ENCODE results near the gene MYO3A.

Gene MYO3A

GRCh38 chr10:26217396-26218086 lies 283.5 kb downstream of the MYO3A start:
- no peaks in the 10 kb centered on the region for H3K9me3 Mint-ChIP-seq
- peaks cover 79 to 96% of the 10 kb centered on the region in 2 donors for H3K27me3 Mint-ChIP-seq
- ATAC-seq (replicated peaks) (no peak), DNase-seq (no peak)
- H3K27ac Mint-ChIP-seq: peak overlapping the region; percentile 31
- no peaks in the 10 kb centered on the region for H3K36me3 Mint-ChIP-seq
- H3K4me3 Mint-ChIP-seq: peak overlapping the region; percentile 48 to 73
- peaks cover 29 to 47% of the 10 kb centered on the region in 2 donors for H3K4me1 Mint-ChIP-seq

- H3K9me3 Mint-ChIP-seq: no peaks in the 10 kb centered on the region
- H3K27me3 Mint-ChIP-seq: peaks cover 71 to 90% of the 10 kb centered on the region in 2 donors
- no peaks in the 10 kb centered on the region for H3K36me3 Mint-ChIP-seq
- no peak for DNase-seq
- no peak overlapping the region for H3K4me3 Mint-ChIP-seq
- peaks cover 27 to 36% of the 10 kb centered on the region in 2 donors for H3K4me1 Mint-ChIP-seq
- H3K27ac Mint-ChIP-seq: no peak overlapping the region
- no peak for ATAC-seq (replicated peaks)
Measured at GRCh38 chr10:26219676-26220075, 285.6 kb downstream of the MYO3A start.

- Mint-ChIP-seq H3K36me3 (no peaks in the 10 kb centered on the region), H3K27me3 (peaks cover 64 to 85% of the 10 kb centered on the region in 2 donors), H3K4me1 (peaks cover 18 to 23% of the 10 kb centered on the region in 2 donors), H3K4me3 (no peak overlapping the region), H3K9me3 (no peaks in the 10 kb centered on the region), H3K27ac (no peak overlapping the region)
- no peak for ATAC-seq (replicated peaks)
- DNase-seq: no peak
Measured at GRCh38 chr10:26220901-26221300, 286.9 kb downstream of the MYO3A start.

- peaks cover 12 to 17% of the 10 kb centered on the region in 2 donors for H3K4me1 Mint-ChIP-seq
- H3K9me3 Mint-ChIP-seq: no peaks in the 10 kb centered on the region
- peaks cover 58 to 78% of the 10 kb centered on the region in 2 donors for H3K27me3 Mint-ChIP-seq
- ATAC-seq (replicated peaks): no peak
- no peak overlapping the region for H3K4me3 Mint-ChIP-seq
- H3K36me3 Mint-ChIP-seq: no peaks in the 10 kb centered on the region
- DNase-seq: no peak
- H3K27ac Mint-ChIP-seq: no peak overlapping the region
Measured at GRCh38 chr10:26221541-26221940, 287.5 kb downstream of the MYO3A start.

GRCh38 chr10:26222563-26222962 lies 288.5 kb downstream of the MYO3A start:
- Mint-ChIP-seq H3K27me3 (peaks cover 51 to 73% of the 10 kb centered on the region in 2 donors), H3K4me1 (peaks cover 4 to 7% of the 10 kb centered on the region in 2 donors), H3K27ac (no peak overlapping the region), H3K36me3 (no peaks in the 10 kb centered on the region), H3K9me3 (no peaks in the 10 kb centered on the region), H3K4me3 (no peak overlapping the region)
- no peak for DNase-seq
- no peak for ATAC-seq (replicated peaks)

- Mint-ChIP-seq H3K36me3 (no peaks in the 10 kb centered on the region), H3K27me3 (peaks cover 45 to 57% of the 10 kb centered on the region in 2 donors)
Measured at GRCh38 chr10:26225322-26225721, 291.3 kb downstream of the MYO3A start.

DNA sequence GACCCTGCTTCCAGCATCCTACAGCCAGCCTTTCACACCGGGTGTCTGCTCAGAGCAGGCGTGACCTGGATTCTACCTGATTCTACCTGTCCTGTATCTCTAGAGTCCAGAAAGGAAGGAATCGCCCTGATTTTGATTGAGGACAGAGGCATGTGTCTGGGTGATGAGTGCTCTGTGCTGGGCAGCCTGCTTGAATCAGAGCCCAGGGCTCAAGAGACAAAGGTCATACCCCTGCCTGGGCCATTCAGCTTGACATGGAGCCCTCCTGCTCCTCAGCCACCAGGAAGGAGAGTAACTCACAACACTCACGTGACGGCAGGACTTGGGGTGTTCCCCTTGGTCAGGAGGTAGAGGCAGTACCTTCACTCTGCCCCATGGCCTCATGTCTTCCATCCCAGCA lies 293.8 kb downstream of the MYO3A start:
- ATAC-seq (replicated peaks) (no peak), DNase-seq (no peak)
- Mint-ChIP-seq H3K36me3 (no peaks in the 10 kb centered on the region), H3K4me3 (no peak overlapping the region), H3K27ac (no peak overlapping the region), H3K27me3 (peaks cover 31 to 40% of the 10 kb centered on the region in 2 donors), H3K4me1 (no peaks in the 10 kb centered on the region), H3K9me3 (no peaks in the 10 kb centered on the region)

More at GRCh38 chr10:26225322-26225721, 291.3 kb downstream of the MYO3A start:
- H3K27ac Mint-ChIP-seq: no peak overlapping the region
- H3K4me1 Mint-ChIP-seq: no peaks in the 10 kb centered on the region
- no peak overlapping the region for H3K4me3 Mint-ChIP-seq
- no peak for ATAC-seq (replicated peaks)
- DNase-seq: no peak
- no peaks in the 10 kb centered on the region for H3K9me3 Mint-ChIP-seq

DNA sequence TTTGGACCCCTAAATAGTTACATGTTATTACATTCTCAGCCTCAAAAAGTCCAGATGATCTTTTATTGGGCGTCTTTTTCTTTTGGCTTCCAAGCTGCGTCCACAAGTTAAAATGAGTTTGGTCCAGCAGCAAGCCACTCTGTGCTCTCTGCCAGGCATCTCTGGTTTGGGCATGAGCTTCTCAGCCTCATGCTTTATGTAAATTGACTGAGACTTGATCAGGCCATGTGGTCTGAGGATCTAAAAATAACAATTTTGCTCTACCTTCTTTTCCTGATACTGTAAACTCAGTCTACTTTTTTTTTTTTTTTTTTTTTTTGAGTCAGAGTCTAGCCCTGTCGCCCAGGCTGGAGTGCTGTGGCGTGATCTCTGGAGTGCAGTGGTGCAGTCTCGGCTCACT lies 298.1 kb downstream of the MYO3A start:
- no peaks in the 10 kb centered on the region for H3K4me1 Mint-ChIP-seq
- H3K27me3 Mint-ChIP-seq: peaks cover 38 to 43% of the 10 kb centered on the region in 2 donors
- no peak overlapping the region for H3K4me3 Mint-ChIP-seq
- H3K9me3 Mint-ChIP-seq: no peaks in the 10 kb centered on the region
- no peak overlapping the region for H3K27ac Mint-ChIP-seq
- no peak for ATAC-seq (replicated peaks)
- H3K36me3 Mint-ChIP-seq: no peaks in the 10 kb centered on the region
- no peak for DNase-seq

- DNase-seq: no peak
- no peak overlapping the region for H3K4me3 Mint-ChIP-seq
- ATAC-seq (replicated peaks): no peak
- H3K36me3 Mint-ChIP-seq: no peaks in the 10 kb centered on the region
- no peaks in the 10 kb centered on the region for H3K9me3 Mint-ChIP-seq
- peaks cover 36 to 57% of the 10 kb centered on the region in 2 donors for H3K27me3 Mint-ChIP-seq
- H3K27ac Mint-ChIP-seq: no peak overlapping the region
- no peaks in the 10 kb centered on the region for H3K4me1 Mint-ChIP-seq
Measured at GRCh38 chr10:26235761-26236160, 301.7 kb downstream of the MYO3A start.

DNA sequence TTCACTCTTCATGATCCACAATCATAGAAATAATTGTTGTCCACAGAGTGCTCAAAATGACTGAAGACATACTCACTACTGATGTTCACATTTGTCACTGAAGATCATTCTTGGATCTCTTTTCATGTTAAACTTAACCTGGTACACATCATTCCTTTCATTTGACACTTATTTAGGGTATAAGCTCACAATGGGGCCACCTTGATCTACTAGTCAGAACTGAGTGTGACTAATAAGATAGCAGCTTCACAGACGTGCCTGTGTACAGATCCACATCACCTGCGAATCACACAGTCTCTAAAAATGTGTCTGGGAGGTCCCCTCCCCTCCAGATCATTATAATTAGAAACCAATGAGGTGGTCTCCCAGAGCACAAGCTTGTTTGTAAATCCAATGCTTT lies 304.3 kb downstream of the MYO3A start:
- no peaks in the 10 kb centered on the region for H3K4me1 Mint-ChIP-seq
- ATAC-seq (replicated peaks): no peak
- H3K27ac Mint-ChIP-seq: no peak overlapping the region

DNA sequence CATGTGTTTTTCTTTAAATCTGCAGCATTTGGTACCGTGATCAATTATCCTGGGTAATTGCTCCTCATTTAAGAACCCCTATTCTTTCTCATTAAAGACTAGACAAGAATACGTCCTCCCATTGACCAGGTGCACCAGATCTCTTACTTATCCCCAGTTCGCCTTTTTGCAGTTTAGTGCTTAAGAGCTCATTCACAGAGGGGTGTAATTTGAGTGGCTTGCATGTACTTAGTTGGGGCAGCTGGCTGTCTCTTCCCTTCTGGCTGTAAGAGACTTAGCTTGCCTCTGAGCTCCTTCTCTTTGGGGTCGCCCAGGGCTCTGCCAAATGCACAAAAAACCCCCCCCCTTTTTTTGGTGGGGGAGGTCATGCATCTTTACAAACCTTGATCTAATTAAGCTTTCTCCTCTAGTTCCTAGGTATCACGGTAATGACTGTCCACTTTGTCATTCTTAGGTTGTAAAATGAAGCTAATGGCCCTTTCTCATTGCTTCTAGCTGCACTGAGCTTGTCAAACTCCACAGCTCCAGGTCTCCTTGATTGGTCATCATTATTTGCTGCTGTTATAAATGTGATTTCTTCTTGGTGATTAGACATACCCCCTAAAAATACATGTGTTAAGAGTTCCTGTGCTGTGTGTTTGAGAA lies 308.8 kb downstream of the MYO3A start:
- DNase-seq (no peak), ATAC-seq (replicated peaks) (no peak)
- Mint-ChIP-seq H3K4me1 (no peaks in the 10 kb centered on the region), H3K4me3 (no peak overlapping the region), H3K27ac (no peak overlapping the region), H3K36me3 (no peaks in the 10 kb centered on the region), H3K27me3 (peaks cover 30 to 49% of the 10 kb centered on the region in 2 donors), H3K9me3 (no peaks in the 10 kb centered on the region)

More for the DNA sequence above, 304.3 kb downstream of the MYO3A start:
- H3K36me3 Mint-ChIP-seq: no peaks in the 10 kb centered on the region
- H3K27me3 Mint-ChIP-seq: peaks cover 38 to 59% of the 10 kb centered on the region in 2 donors
- no peak for DNase-seq
- H3K4me3 Mint-ChIP-seq: no peak overlapping the region
- no peaks in the 10 kb centered on the region for H3K9me3 Mint-ChIP-seq

DNA sequence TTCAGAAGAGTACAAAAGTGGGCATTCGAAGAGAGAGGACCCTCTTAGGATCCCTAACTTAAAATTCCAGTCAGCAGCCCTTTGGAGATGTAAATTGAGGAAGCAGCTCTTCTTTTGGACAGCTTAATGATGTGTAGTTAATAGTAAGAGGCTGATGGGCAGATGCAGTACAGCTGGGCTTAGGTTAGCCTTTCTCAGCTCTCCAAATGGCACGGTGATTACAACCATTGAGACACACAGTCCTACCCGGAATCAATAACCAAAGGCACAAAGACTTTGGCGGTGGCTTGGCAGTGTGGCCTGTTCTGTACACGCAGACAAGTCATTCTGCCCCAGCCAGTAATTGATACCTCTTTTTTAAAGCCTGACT lies 309.3 kb downstream of the MYO3A start:
- Mint-ChIP-seq H3K4me1 (no peaks in the 10 kb centered on the region), H3K27ac (no peak overlapping the region), H3K9me3 (no peaks in the 10 kb centered on the region), H3K27me3 (peaks cover 25 to 44% of the 10 kb centered on the region in 2 donors), H3K36me3 (no peaks in the 10 kb centered on the region), H3K4me3 (no peak overlapping the region)
- ATAC-seq (replicated peaks) (no peak), DNase-seq (no peak)

GRCh38 chr10:26249681-26250080 lies 315.7 kb downstream of the MYO3A start:
- DNase-seq (no peak), ATAC-seq (replicated peaks) (no peak)
- Mint-ChIP-seq H3K27ac (no peak overlapping the region), H3K27me3 (peaks cover 14% of the 10 kb centered on the region in 2 donors), H3K4me3 (no peak overlapping the region), H3K36me3 (no peaks in the 10 kb centered on the region), H3K4me1 (no peaks in the 10 kb centered on the region), H3K9me3 (no peaks in the 10 kb centered on the region)

GRCh38 chr10:26251925-26252324 lies 317.9 kb downstream of the MYO3A start:
- Mint-ChIP-seq H3K4me3 (no peak overlapping the region), H3K9me3 (no peaks in the 10 kb centered on the region), H3K27ac (no peak overlapping the region), H3K36me3 (no peaks in the 10 kb centered on the region), H3K4me1 (no peaks in the 10 kb centered on the region), H3K27me3 (peaks cover 20 to 21% of the 10 kb centered on the region in 2 donors)
- DNase-seq (no peak), ATAC-seq (replicated peaks) (no peak)

DNA sequence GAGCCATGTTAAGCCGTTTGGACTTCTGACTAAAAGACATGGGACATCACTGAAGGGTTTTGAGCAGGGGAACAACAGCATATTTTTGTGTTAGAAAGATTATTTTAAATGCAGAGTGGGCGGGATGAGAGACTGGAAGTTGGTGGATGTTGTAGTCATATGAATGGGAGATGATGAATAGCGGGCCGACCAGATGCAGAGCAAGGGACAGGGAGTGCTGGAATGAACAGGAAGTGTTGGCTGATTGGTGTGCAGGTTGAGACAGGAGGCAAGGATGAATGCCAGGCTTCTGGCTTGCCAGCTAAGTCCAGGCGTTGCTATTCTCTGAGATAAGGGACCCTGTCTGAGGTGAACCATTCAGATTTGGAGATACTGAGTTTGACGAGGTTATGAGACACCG lies 320.6 kb downstream of the MYO3A start:
- DNase-seq: no peak
- H3K27me3 Mint-ChIP-seq: peaks cover 20 to 23% of the 10 kb centered on the region in 2 donors
- no peak overlapping the region for H3K27ac Mint-ChIP-seq
- H3K4me3 Mint-ChIP-seq: no peak overlapping the region
- no peak for ATAC-seq (replicated peaks)
- H3K36me3 Mint-ChIP-seq: no peaks in the 10 kb centered on the region
- no peaks in the 10 kb centered on the region for H3K9me3 Mint-ChIP-seq
- no peaks in the 10 kb centered on the region for H3K4me1 Mint-ChIP-seq
